IMR-90 (cell line): ENCODE data around the gene AJAP1. TPM values are rescaled to one million over a fixed set of nuclear protein-coding genes. Genes with fewer than 3 reads are reported as not detected.

Experiments
- ATAC-seq: fragments of 200-7000 bp; cut with Tn5 transposase; 2 replicates; pipeline ENCODE4 v1.9.1; 2020; ENCODE audit warnings: low read depth, mild to moderate bottlenecking, moderate library complexity
- BruUV-seq: library from RNA; stranded (reverse); fragments of 400-500 nt; replicated peaks from 2 replicates; lab custom pipeline; 2021; lab: Mats Ljungman, UMichigan
- CTCF ChIA-PET: fragments of 300-600 bp; formaldehyde crosslinking; extraction: SDS; loops from one replicate; lab custom pipeline; 2021; ENCODE audit warnings: antibody characterized with exemption; lab: Yijun Ruan, JAX
- POLR2A ChIA-PET: fragments of 300-600 bp; sonication (Branson Sonifier 250); formaldehyde crosslinking; loops from one replicate; lab custom pipeline; 2022; ENCODE audit warnings: antibody characterized with exemption; ENCODE audit not compliant: unreplicated experiment; lab: Charles Lee
- DNase-seq: peaks from one replicate; pipeline ENCODE4 v3.0.0; 2013
- H2AFZ ChIP-seq: replicated peaks from 2 replicates; pipeline ENCODE3; 2013; ENCODE audit warnings: low read length, mild to moderate bottlenecking; ENCODE audit not compliant: poor library complexity
- H2AK5ac ChIP-seq: 2 replicates; pipeline ENCODE4 v1.6.1; 2013; ENCODE audit warnings: low read depth, low read length, inconsistent platforms
- H2AK9ac ChIP-seq: replicated peaks from 2 replicates; pipeline ENCODE3; 2013; ENCODE audit warnings: mild to moderate bottlenecking, low read depth, low read length, moderate library complexity; ENCODE audit not compliant: poor library complexity
- H2BK120ac ChIP-seq: 2 replicates; pipeline ENCODE4 v1.6.1; 2013; ENCODE audit warnings: low read depth, low read length, inconsistent platforms
- H2BK15ac ChIP-seq: 3 replicates; pipeline ENCODE4 v1.6.1; 2013; ENCODE audit warnings: low read depth, low read length, inconsistent platforms
- H2BK20ac ChIP-seq: 2 replicates; pipeline ENCODE4 v1.6.1; 2013; ENCODE audit warnings: low read depth, mild to moderate bottlenecking, inconsistent platforms, low read length, moderate library complexity
- H2BK5ac ChIP-seq: 2 replicates; pipeline ENCODE4 v1.6.1; 2013; ENCODE audit warnings: mild to moderate bottlenecking, low read depth, low read length, inconsistent platforms; ENCODE audit not compliant: poor library complexity, severe bottlenecking
- H3K14ac ChIP-seq: replicated peaks from 2 replicates; pipeline ENCODE4 v1.6.1; 2013; ENCODE audit warnings: low read depth, low read length, inconsistent platforms
- H3K18ac ChIP-seq: 2 replicates; pipeline ENCODE4 v1.6.1; 2013; ENCODE audit warnings: low read depth, low read length, control low read depth
- H3K23ac ChIP-seq: 2 replicates; pipeline ENCODE4 v1.6.1; 2013; ENCODE audit warnings: low read depth, low read length, inconsistent platforms
- H3K27ac ChIP-seq: 2 replicates; pipeline ENCODE4 v1.5.1; 2013; ENCODE audit warnings: mild to moderate bottlenecking, control low read depth, low read length; ENCODE audit not compliant: insufficient read depth
- H3K27me3 ChIP-seq: 2 replicates; pipeline ENCODE4 v1.6.1; 2013; ENCODE audit warnings: low read length; ENCODE audit not compliant: control insufficient read depth, insufficient read depth
- H3K36me3 ChIP-seq: 2 replicates; pipeline ENCODE4 v1.6.1; 2013; ENCODE audit warnings: low read length, mixed read lengths; ENCODE audit not compliant: control insufficient read depth, insufficient read depth
- H3K4ac ChIP-seq: 2 replicates; pipeline ENCODE4 v1.6.1; 2013; ENCODE audit warnings: low read depth, low read length, inconsistent platforms
- H3K4me1 ChIP-seq: 2 replicates; pipeline ENCODE4 v1.6.1; 2013; ENCODE audit warnings: low read length, mixed read lengths; ENCODE audit not compliant: control insufficient read depth, insufficient read depth
- H3K4me2 ChIP-seq: 2 replicates; pipeline ENCODE4 v1.6.1; 2013; ENCODE audit warnings: low read depth, mild to moderate bottlenecking, control low read depth, low read length, moderate library complexity
- H3K4me3 ChIP-seq: 2 replicates; pipeline ENCODE4 v1.5.1; 2013; ENCODE audit warnings: low read depth, mild to moderate bottlenecking, control low read depth, low read length, moderate library complexity; ENCODE audit not compliant: insufficient read depth
- H3K56ac ChIP-seq: 2 replicates; pipeline ENCODE4 v1.6.1; 2013; ENCODE audit warnings: low read length, inconsistent platforms; ENCODE audit not compliant: insufficient read depth; ENCODE audit errors: extremely low read depth
- H3K79me1 ChIP-seq, 2 experiments: 2 replicates each; pipeline ENCODE4 v1.6.1; 2013; ENCODE audit warnings: low read length in 2 of 2, inconsistent platforms in 1 of 2, low read depth in 1 of 2
- H3K9ac ChIP-seq: 2 replicates; pipeline ENCODE4 v1.6.1; 2013; ENCODE audit warnings: low read depth, low read length, control low read depth
- H3K9me1 ChIP-seq: 2 replicates; pipeline ENCODE4 v1.6.1; 2013; ENCODE audit warnings: low read length, inconsistent platforms; ENCODE audit not compliant: insufficient read depth
- H3K9me3 ChIP-seq: 2 replicates; pipeline ENCODE4 v1.6.1; 2013; ENCODE audit warnings: low read length; ENCODE audit not compliant: control insufficient read depth, insufficient read depth
- H4K20me1 ChIP-seq: 2 replicates; pipeline ENCODE4 v1.6.1; 2013; ENCODE audit warnings: low read length, inconsistent platforms; ENCODE audit not compliant: insufficient read depth
- H4K5ac ChIP-seq: 2 replicates; pipeline ENCODE4 v1.6.1; 2013; ENCODE audit warnings: mild to moderate bottlenecking, low read depth, low read length, control low read depth
- H4K8ac ChIP-seq, 2 experiments: 2 replicates each; pipeline ENCODE4 v1.6.1; 2013; ENCODE audit warnings: low read depth in 2 of 2, low read length in 2 of 2, control low read depth in 1 of 2, inconsistent platforms in 1 of 2
- H4K91ac ChIP-seq: 2 replicates; pipeline ENCODE4 v1.6.1; 2013; ENCODE audit warnings: low read depth, low read length, inconsistent platforms; ENCODE audit not compliant: insufficient read depth
- CEBPB ChIP-seq: IDR thresholded peaks from 2 replicates; pipeline ENCODE4 v1.6.1; 2012; ENCODE audit warnings: low read depth, low read length, improper control_type of control experiment
- CTCF ChIP-seq: conservative IDR thresholded peaks from 2 replicates; pipeline ENCODE4 v1.5.1; 2012; ENCODE audit warnings: mild to moderate bottlenecking, low read depth, low read length, improper control_type of control experiment
- MAZ ChIP-seq: IDR thresholded peaks from 2 replicates; pipeline ENCODE4 v1.6.1; 2012; ENCODE audit warnings: low read depth, mild to moderate bottlenecking, low read length, improper control_type of control experiment, moderate library complexity, borderline replicate concordance
- MXI1 ChIP-seq: IDR thresholded peaks from 2 replicates; pipeline ENCODE4 v1.6.1; 2012; ENCODE audit warnings: low read depth, mild to moderate bottlenecking, low read length, moderate library complexity, borderline replicate concordance
- RCOR1 ChIP-seq: IDR thresholded peaks from 2 replicates; pipeline ENCODE4 v1.6.1; 2012; ENCODE audit warnings: mild to moderate bottlenecking, low read length, improper control_type of control experiment; ENCODE audit not compliant: insufficient replicate concordance
- WGBS, 2 experiments: methylation state at CpG; one replicate each; pipeline versions ENCODE4 v1.1.5 to v1.1.7; 2013; ENCODE audit warnings: missing lambda C conversion rate in 2 of 2; ENCODE audit not compliant: insufficient read length in 1 of 2; ENCODE audit errors: extremely low coverage in 2 of 2; 5-methylcytosine and 5-hydroxymethylcytosine counted together
- dilution Hi-C: fragments of 300-500 bp; cut with HindIII; formaldehyde crosslinking; loops from one replicate; pipeline ENCODE4 v1.14.3; 2018; ENCODE audit warnings: low sequenced_read_pairs; ENCODE audit not compliant: unreplicated experiment
- in situ Hi-C: fragments of 300-500 bp; cut with MboI; formaldehyde crosslinking; loops from 3 replicates; pipeline ENCODE4 v1.14.3; 2019; ENCODE audit warnings: low sequenced_read_pairs, inconsistent platforms, mixed read lengths
- intact Hi-C: fragments of 100-400 bp; cut with micrococcal nuclease; formaldehyde crosslinking; loops from 2 replicates; pipeline ENCODE4 v1.10.0; 2022
- polyA plus RNA-seq, 3 experiments: library from polyadenylated mRNA; depleted of rRNA; stranded (reverse); fragments of >200 nt; gene quantifications; 2 replicates each; pipeline ENCODE4 v1.2.3, GENCODE V29; 2012; ENCODE audit warnings: low replicate concordance in 1 of 3
- total RNA-seq: library from RNA; depleted of rRNA; stranded (reverse); fragments of >200 nt; gene quantifications from 2 replicates; pipeline ENCODE4 v1.2.3, GENCODE V29; 2012

Gene AJAP1
- total and polyA plus RNA-seq, 2 of the 4 experiments (the other 2 are of a cell fraction): under 0.01 to 0.02 TPM

- no peak for TF ChIP-seq MXI1
- TF ChIP-seq MAZ: no peak
- TF ChIP-seq CEBPB: no peak
- TF ChIP-seq RCOR1: no peak
- TF ChIP-seq CTCF: no peak
- in situ Hi-C loops: loop anchor here (25.0 kb wide), 1 partner anchor 1311 kb away; no protein-coding TSS in a partner anchor
- DNase-seq: no peak
- Histone ChIP-seq H3K36me3 (no peaks in the 10 kb centered on the region), H4K8ac (no peak overlapping the region), H3K27me3 (peaks cover 6% of the 10 kb centered on the region; the same call in 1 of the 2 replicates), H3K4ac (no peak overlapping the region), H4K91ac (no peak overlapping the region), H4K5ac (no peak overlapping the region), H3K56ac (no peak overlapping the region), H2AK5ac (no peak overlapping the region), H3K79me1 (no peaks in the 10 kb centered on the region), H3K9me1 (no peaks in the 10 kb centered on the region), H4K20me1 (no peaks in the 10 kb centered on the region), H3K4me2 (no peak overlapping the region), H2AFZ (no peak overlapping the region), H3K4me1 (no peaks in the 10 kb centered on the region), H2BK15ac (no peak overlapping the region), H2BK20ac (no peak overlapping the region), H2BK120ac (no peak overlapping the region), H3K14ac (no peak overlapping the region), H3K23ac (no peak overlapping the region), H3K9ac (no peak overlapping the region), H3K18ac (no peak overlapping the region), H3K4me3 (no peak overlapping the region), H3K27ac (no peak overlapping the region), H3K9me3 (peaks cover 7% of the 10 kb centered on the region; the same call in 1 of the 2 replicates), H2BK5ac (no peak overlapping the region), H2AK9ac (no peak overlapping the region)
- dilution Hi-C loops: no loop called here
- intact Hi-C loops: no loop called here
- no TSS peak for BruUV-seq
- ChIA-PET POLR2A (no interaction called here), CTCF (no interaction called here)
- WGBS, 2 experiments: no CpG with 5 or more reads among the region's 8 CpGs
- no peak for ATAC-seq
These were observed 3.4 kb upstream of the AJAP1 start for GRCh38 chr1:4650981-4651380.
